ENCODE results near the gene OSR1. TPM values are rescaled to one million over a fixed set of nuclear protein-coding genes. Genes with fewer than 3 reads are reported as not detected.

The OSR1 gene
- total RNA-seq, 4 donors from 2014 or later, result 1.4 to 15.7 (median 3.4) TPM

DNA sequence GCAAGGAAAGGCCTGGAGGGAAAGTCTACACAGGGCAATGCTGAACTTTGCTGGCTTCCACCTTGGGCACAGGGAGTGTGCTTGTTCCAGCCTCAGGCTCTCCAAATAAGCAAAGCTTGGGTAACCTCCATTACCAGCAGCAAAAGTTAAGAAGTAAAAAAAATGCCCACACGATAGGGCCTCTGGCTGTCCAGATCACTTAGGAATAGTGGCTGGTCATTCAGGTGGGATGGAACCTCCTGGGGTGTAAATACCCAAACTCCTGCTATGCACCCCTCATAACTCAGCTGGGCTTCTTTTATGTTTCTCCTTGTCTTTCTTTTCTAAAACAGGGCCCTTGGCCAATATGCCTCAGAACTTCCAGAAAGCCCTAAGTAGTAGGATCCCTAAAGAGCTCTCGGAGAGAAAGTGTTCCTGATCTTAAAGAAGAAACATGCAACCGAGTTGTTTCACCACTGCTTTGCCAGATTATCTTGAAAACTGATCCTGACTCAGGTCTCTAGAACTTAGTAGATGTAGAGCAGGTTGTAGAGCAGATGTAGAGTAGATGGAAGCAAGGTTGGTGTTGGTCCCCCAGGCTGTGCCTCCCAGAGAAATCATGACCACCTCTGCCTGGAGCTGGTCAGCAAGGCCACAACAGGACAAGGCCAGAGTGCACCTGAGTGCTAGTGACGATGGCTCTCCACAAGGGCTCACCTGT, 2.0 kb upstream of the OSR1 start:
- Histone ChIP-seq H3K4me3 (no peak overlapping the region), H3K4me1 (peaks cover 0 to 42% (median 28%) of the 10 kb centered on the region in 4 donors), H3K27me3 (peaks cover 83% of the 10 kb centered on the region), H3K27ac (peak overlapping the region; percentile 70 to 89 (median 78)), H3K36me3 (no peaks in the 10 kb centered on the region), H3K9me3 (no peaks in the 10 kb centered on the region)
- 80 to 81% methylated on average over 2 to 4 of the region's 4 CpGs for WGBS, 2 donors (ENCODE audit: low coverage in 1 of 2)
- intact Hi-C loops (cut with DNase I; ENCODE audit: low total_unique reads) (loop anchor here (5.0 kb wide), 2 partner anchors 502 to 838 kb away; no protein-coding TSS in a partner anchor), in situ Hi-C loops (cut with MboI; ENCODE audit: low pct_ligation_motif_present in 1 of 4, low pct_unique_long_range_greater_than_20kb in 1 of 4, low sequenced_read_pairs in 3 of 4) (loop anchor here (10.0 to 25.0 kb wide), 5 partner anchors 504 to 973 kb away; no protein-coding TSS in a partner anchor)
- no peak for DNase-seq
- TF ChIP-seq, protein P1, sequence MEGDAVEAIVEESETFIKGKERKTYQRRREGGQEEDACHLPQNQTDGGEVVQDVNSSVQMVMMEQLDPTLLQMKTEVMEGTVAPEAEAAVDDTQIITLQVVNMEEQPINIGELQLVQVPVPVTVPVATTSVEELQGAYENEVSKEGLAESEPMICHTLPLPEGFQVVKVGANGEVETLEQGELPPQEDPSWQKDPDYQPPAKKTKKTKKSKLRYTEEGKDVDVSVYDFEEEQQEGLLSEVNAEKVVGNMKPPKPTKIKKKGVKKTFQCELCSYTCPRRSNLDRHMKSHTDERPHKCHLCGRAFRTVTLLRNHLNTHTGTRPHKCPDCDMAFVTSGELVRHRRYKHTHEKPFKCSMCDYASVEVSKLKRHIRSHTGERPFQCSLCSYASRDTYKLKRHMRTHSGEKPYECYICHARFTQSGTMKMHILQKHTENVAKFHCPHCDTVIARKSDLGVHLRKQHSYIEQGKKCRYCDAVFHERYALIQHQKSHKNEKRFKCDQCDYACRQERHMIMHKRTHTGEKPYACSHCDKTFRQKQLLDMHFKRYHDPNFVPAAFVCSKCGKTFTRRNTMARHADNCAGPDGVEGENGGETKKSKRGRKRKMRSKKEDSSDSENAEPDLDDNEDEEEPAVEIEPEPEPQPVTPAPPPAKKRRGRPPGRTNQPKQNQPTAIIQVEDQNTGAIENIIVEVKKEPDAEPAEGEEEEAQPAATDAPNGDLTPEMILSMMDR (IDR thresholded peaks at IDR 0.05), result no peak
- TF ChIP-seq POLR2AphosphoS5 (IDR thresholded peaks at IDR 0.05) (no peak), POLR2A (IDR thresholded peaks at IDR 0.05) (no peak), EP300 (IDR thresholded peaks at IDR 0.05; ENCODE audit: low read depth) (no peak)

DNA sequence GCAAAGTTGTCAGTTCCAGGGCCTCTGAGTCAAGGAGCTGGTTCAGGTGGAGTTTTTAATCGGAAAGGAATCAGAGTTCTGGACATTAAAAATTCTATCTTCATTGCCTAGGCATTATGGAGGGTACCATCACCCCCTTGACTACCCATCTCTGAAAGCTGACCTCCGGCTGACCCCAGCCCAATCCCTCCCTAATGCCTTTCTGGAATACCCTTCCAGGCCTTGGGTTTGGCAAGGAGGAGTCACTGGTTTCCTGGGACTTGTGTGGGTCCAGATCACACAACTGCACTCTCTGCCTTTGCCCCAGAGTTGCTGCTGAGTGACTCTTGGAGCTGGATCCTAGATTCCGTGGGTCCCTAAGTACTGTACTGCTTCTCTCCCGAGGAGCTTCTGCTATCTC, 1.0 kb upstream of the OSR1 start:
- in situ Hi-C loops (cut with MboI; ENCODE audit: low pct_ligation_motif_present in 1 of 4, low pct_unique_long_range_greater_than_20kb in 1 of 4, low sequenced_read_pairs in 3 of 4) (loop anchor here (25.0 kb wide), 3 partner anchors 597 to 972 kb away; no protein-coding TSS in a partner anchor), intact Hi-C loops (cut with DNase I; ENCODE audit: low total_unique reads) (loop anchor here (10.0 kb wide), 2 partner anchors 365 to 1595 kb away; no protein-coding TSS in a partner anchor)
- H3K27me3 ChIP-seq, result peaks cover 91% of the 10 kb centered on the region
- WGBS, 2 donors (ENCODE audit: low coverage in 1 of 2), result 75% methylated on average over 4 of the region's 4 CpGs; no CpG with 5 or more reads in 1 of the 2 donors
- TF ChIP-seq, protein P1 (IDR thresholded peaks at IDR 0.05), result no peak
- TF ChIP-seq POLR2AphosphoS5 (IDR thresholded peaks at IDR 0.05) (no peak), POLR2A (IDR thresholded peaks at IDR 0.05) (no peak), EP300 (IDR thresholded peaks at IDR 0.05; ENCODE audit: low read depth) (no peak)
- no peak for DNase-seq
- no peak overlapping the region for H3K4me3 ChIP-seq
- H3K4me1 ChIP-seq, result peaks cover 0 to 42% (median 28%) of the 10 kb centered on the region in 4 donors
- H3K36me3 ChIP-seq, result no peaks in the 10 kb centered on the region
- H3K9me3 ChIP-seq, result no peaks in the 10 kb centered on the region
- peak overlapping the region in 3 of 4 donors; percentile 77 to 89 (median 78) for H3K27ac ChIP-seq

DNA sequence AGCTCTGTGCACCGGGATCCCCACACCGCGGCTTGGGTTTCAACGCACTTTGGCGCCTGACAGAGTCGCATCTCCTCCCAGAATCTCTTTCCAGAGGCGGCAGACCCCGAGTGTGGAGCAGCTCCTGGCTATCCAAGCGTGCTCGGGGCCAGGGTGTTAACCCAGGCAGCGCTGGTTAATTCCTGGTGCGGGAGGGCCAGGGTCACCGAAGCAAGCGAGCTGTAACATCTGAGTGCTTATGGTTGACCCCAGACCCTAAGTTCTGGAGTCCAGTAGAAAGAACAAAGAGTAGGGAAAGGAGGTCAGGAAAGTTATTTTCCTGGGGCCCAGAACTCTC, 566 bp upstream of the OSR1 start:
- intact Hi-C loops (cut with DNase I; ENCODE audit: low total_unique reads) (loop anchor here (10.0 kb wide), 2 partner anchors 364 to 1594 kb away; no protein-coding TSS in a partner anchor), in situ Hi-C loops (cut with MboI; ENCODE audit: low pct_ligation_motif_present in 1 of 4, low pct_unique_long_range_greater_than_20kb in 1 of 4, low sequenced_read_pairs in 3 of 4) (loop anchor here (25.0 kb wide), 3 partner anchors 597 to 972 kb away; no protein-coding TSS in a partner anchor)
- Histone ChIP-seq H3K27me3 (peaks cover 89% of the 10 kb centered on the region), H3K9me3 (no peaks in the 10 kb centered on the region), H3K4me1 (peaks cover 0 to 42% (median 28%) of the 10 kb centered on the region in 4 donors), H3K4me3 (peak overlapping the region in 3 of 4 donors; percentile 43 to 70 (median 55)), H3K27ac (peak overlapping the region; percentile 70 to 89 (median 78)), H3K36me3 (no peaks in the 10 kb centered on the region)
- no peak for TF ChIP-seq EP300 (IDR thresholded peaks at IDR 0.05; ENCODE audit: low read depth)
- TF ChIP-seq POLR2A (IDR thresholded peaks at IDR 0.05), result no peak
- no peak for TF ChIP-seq POLR2AphosphoS5 (IDR thresholded peaks at IDR 0.05)
- TF ChIP-seq, protein P1 (IDR thresholded peaks at IDR 0.05), result no peak
- no peak for DNase-seq
- WGBS, 2 donors (ENCODE audit: low coverage in 1 of 2), result 40 to 43% methylated on average over 2 to 10 of the region's 14 CpGs

Data from transverse colon (tissue), 4 donors.